Right kidney (tissue), 9 donors: ENCODE measurements around the gene LRRC37A2.
"Not testable (repeated sequence)": the region's sequence is repeated elsewhere in the genome, so short reads cannot be mapped to it uniquely, and the experiment has no call there.

Experiments used
- DNase-seq: peaks from one replicate; pipeline ENCODE4 v3.0.0-alpha.2; 2016
- long read RNA-seq, 8 donors: transcript quantifications; one replicate each; lab custom pipeline, GENCODE V29; 2026

LRRC37A2 gene
- long read RNA-seq, donor 1, transcript LRRC37A2-202 (6 exons, 3,082 nt), result major isoform, 5 of 25 reads
- long read RNA-seq, donor 1, partial matches to known transcripts, result 12 of 25 reads
- long read RNA-seq, donor 1, other reads (novel, unspliced or antisense), result 8 of 25 reads
- long read RNA-seq, donor 2, result 0 reads
- long read RNA-seq, donor 3, result 0 reads
- long read RNA-seq, donor 4, transcript LRRC37A2-202 (6 exons, 3,082 nt), result major isoform, 8 of 8 reads
- long read RNA-seq, donor 4, partial matches to known transcripts, result 0 of 8 reads
- long read RNA-seq, donor 4, other reads (novel, unspliced or antisense), result 0 of 8 reads
- long read RNA-seq, donor 5, partial matches to known transcripts, result 0 of 2 reads
- long read RNA-seq, donor 5, other reads (novel, unspliced or antisense), result 0 of 2 reads
- long read RNA-seq, donor 6, result 0 reads
- long read RNA-seq, donor 7, result 0 reads
- long read RNA-seq, donor 8, partial matches to known transcripts, result 0 of 7 reads
- long read RNA-seq, donor 8, other reads (novel, unspliced or antisense), result 5 of 7 reads

DNA sequence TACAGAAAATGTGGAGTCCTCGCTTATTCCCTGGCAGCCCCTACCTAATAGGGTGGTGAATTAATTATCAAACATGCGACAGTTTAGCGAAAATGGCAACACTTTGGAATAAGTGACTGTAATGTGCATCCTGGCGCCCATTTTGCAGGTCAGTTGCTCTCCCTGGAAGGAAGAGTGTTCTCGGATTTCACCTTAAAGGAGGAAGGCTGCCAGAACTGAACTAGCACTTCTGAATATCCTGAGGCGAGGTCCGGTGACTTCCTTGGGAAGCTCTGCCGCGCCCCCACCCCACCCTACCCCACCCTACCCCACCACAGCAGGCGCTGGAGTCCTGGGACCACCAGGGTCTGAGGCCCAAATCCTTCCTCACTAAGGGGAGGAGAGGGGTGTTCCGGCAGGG is at the start of gene LRRC37A2:
Gene LRRC37A2 (plus strand): TSS at position 301 of the 400 bp plus-strand sequence. CDS start 245 bp downstream, outside the sequence.
- DNase-seq, result not testable (repeated sequence)

DNA sequence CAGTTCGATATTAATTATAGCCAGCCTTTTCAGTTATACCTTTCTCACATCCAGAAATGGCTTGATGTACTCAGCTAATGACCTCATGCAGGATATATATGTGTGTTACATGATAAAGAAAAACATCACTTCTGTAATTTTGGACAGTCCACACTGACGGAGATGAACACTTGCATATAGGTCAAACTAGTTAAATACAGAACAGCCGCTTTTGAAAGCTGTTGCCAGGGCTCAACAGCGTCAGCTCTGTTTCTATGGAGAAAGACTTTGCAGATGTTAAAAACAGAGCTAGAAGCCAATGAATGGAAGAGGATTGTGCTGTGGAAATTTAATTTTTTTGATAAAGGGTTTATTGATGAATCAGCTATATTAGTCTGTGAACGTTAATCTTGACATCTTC is 44.6 kb upstream of the LRRC37A2 start:
- not testable (repeated sequence) for DNase-seq

DNA sequence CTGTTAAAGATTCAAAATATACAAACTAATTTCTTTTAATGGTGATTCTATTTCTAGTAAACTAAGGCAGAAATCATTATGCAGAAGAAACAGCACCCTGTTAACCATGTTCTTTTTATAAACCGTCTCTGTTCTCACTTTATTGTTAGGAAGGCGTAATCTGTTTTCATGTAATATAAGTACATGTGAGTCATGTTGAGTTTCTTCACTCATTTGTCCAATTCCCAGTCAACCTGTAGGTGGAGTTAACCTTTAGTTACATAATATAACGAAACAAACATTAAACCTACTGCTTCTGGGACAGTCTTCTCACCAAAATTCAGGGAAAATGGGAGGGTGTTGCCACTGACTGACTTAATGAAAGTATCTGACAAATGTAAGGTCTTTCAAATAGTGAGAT is 37.8 kb upstream of the LRRC37A2 start:
- not testable (repeated sequence) for DNase-seq

DNA sequence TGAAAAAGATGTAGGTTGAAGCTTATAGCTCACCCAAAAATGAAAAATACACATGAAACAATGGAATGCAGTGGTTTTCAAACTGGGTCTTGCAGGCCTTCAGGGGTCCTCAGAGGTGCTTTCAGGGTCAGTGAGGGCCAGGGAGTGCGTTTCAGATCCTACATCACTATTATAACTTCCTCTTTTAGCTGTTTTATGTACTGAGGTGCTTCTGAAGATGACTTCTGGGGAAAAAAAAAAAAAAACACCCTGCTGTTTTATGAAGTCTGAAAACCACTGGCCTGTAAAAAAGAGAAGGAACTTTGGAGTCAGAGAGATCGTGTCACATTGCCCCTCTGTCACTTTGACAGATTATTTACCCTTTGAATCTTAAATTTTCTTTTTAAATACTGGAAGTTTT is 36.7 kb upstream of the LRRC37A2 start:
- not testable (repeated sequence) for DNase-seq

DNA sequence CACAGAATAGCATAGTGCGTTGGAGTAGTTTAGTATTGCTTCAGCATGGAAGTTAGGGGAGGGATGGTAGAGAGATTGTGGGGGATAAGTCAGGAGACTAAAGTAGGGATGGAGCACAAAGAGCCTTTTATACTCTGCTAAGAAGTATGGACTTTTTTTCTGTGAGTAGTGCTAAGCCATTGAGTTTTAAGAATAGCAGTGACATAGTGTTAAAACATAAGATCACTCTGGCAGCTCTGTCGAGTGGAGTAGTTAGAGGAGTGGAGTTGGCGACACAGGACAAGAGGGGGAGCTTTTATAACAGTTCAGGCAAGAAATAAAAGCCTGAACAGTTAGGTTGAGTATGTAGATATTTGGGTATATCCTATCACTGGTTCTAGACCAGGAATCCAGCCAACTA is 33.4 kb upstream of the LRRC37A2 start:
- not testable (repeated sequence) for DNase-seq

DNA sequence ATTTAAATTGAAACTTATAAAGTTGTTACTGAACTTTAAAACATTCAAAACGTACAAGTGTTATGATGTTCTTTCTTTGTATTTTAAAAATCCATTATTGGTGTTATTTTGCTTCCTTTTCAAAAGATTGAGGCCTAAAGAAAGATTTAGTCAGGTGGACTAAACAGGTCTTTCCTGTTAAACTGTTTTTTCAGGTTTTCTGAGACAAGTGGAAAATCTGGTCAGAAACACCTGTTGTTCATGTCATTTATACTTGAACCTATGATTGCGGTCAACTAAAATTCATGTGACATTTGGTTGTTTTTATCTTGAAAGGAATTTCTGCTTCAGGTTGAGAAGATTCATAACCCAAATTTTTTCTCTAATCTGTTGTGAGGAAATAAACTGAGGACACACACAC is 31.0 kb upstream of the LRRC37A2 start:
- DNase-seq, result not testable (repeated sequence)

DNA sequence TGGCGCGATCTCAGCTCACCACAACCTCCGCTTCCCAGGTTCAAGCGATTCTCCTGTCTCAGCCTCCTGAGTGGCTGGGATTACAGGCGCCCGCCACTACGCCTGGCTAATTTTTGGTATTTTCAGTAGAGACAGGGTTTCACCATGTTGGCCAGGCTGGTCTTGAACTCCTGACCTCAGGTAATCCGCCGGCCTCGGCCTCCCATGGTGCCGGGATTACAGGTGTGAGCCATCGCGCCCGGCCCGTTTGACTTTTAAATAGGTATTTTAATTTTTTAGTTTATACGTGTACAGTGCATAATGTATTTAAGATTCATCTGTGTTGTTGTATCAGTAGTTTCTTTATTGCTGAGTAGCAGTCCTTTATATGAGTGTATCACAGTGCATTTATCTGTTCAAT is 20.2 kb upstream of the LRRC37A2 start:
- DNase-seq, result not testable (repeated sequence)

DNA sequence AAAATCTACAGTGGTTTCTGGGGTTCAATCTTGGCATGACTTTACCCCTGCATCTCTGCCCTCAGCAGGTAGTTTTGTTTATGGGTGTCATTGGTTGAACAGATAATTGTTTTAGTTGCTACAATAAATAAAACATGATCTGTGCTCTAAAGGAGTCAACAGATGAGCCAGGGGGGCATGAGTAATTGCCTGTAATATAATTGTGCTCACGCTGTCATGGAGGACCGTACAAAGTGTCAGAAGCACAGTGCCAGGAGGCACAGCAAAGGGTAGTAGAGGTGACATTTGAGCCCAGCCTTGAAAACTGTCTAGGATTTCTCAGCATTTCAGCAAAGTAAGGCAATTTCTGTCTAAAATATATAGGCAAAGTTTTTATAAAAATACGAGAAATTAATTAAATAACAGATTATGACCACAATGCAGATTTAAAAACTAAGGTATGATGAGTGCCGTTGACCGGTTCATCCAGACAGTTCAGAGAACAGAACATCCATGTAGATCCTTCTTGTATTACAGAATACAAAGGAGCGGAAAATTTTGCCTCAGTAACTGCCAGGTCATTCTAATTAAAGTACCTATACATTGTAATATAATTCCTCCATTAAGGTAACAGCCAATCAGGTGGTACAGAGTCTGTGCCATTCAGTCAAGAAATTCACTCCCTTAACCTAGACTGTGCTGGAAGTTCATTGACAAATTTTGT is 12.7 kb upstream of the LRRC37A2 start:
- DNase-seq, result peak; percentile 1

DNA sequence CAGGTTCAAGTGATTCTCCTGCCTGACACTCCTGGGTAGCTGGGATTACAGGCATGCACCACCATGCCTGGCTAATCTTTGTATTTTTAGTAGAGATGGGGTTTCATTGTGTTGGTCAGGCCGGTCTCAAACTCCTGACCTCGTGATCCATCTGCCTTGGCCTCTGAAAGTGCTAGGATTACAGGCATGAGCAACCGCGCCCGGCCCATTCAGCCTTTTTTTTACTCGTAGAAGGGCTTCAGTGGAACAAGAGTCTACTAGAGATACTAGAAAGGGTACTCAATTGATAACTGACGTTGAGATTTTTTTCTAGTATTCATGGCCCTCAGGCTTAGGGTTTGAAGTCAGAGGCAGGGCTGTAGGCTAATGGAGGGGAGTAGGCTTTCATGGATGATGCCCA is 6.4 kb upstream of the LRRC37A2 start:
- not testable (repeated sequence) for DNase-seq

DNA sequence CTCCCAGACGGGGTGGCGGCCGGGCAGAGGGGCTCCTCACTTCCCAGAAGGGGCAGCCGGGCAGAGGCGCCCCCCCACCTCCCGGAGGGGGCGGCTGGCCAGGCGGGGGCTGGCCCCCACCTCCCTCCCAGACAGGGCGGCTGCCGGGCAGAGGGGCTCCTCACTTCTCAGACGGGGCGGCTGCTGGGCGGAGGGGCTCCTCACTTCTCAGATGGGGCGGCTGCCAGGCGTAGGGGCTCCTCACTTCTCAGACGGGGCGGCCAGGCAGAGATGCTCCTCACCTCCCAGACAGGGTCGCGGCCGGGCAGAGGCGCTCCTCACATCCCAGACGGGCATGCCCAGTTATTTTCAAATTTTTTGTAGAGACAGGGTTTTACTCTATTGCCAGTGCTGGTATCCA is 22.4 kb downstream of the LRRC37A2 start:
- DNase-seq, result not testable (repeated sequence)

DNA sequence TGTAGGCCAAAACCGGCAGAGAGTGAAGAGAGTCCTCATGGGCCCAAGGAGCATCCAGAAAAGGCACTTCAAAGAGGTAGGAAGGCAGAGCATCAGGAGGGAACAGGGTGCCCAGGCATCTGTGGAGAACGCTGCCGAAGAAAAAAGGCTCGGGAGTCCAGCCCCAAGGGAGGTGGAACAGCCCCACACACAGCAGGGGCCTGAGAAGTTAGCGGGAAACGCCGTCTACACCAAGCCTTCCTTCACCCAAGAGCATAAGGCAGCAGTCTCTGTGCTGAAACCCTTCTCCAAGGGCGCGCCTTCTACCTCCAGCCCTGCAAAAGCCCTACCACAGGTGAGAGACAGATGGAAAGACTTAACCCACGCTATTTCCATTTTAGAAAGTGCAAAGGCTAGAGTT is 36.3 kb downstream of the LRRC37A2 start:
- DNase-seq, result not testable (repeated sequence)

DNA sequence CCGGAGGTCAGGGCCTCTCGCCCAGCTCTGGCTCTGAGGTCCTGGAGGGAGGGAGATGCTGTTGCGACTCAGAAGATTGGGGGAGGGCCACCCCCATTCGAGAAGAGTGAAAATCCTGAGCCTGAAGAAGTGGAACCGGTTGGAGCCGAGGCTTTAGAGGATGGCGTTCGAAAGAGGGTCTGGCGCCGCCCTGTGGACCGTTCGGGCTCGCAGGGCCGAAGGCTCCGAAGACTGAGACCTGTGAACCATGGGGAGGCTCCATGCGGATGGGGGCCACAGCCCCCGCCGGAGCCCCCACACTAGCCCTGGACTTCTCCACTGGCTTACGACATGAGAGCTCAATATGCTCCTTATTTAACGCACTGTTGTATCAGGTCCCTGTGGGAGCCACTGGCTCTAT is 46.9 kb downstream of the LRRC37A2 start:
- DNase-seq, result not testable (repeated sequence)

DNA sequence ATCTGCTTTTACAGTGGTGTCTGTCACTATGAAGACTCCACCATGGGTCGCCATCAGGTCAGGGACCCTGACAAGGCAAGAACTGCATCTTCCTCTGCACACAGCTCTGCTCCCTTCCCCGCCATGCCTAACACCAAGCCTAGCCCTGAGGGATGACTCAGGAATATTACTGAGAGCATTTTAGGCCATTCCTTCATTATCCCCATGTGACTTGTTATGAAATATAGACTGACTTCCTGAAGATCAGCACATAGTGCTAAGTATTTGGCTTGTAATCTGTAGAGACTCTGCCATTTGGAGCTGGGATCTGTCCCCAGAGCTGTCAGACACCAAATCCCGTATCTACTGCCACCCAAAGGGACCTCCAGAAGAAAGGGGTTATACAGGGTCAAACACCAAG is 47.8 kb downstream of the LRRC37A2 start:
- not testable (repeated sequence) for DNase-seq

DNA sequence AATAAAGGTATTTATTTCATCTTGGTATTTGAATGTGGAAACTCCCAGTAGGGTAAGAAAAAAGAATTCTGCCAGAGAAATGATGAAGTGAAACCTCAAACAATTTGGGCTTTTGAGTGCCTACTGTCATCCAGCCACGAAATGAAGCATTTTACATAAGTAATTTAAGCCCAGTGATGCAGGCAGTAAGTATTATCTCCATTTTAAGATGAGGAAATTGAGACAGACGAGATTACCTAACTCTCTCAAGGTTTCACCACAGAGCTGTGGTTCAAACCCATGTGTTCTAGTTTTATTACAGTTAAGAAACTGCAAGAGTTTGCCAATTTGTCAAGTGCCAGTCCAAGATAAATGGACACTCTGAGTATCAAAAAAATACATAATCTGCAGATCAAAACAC is 54.0 kb downstream of the LRRC37A2 start:
- DNase-seq, result not testable (repeated sequence)

DNA sequence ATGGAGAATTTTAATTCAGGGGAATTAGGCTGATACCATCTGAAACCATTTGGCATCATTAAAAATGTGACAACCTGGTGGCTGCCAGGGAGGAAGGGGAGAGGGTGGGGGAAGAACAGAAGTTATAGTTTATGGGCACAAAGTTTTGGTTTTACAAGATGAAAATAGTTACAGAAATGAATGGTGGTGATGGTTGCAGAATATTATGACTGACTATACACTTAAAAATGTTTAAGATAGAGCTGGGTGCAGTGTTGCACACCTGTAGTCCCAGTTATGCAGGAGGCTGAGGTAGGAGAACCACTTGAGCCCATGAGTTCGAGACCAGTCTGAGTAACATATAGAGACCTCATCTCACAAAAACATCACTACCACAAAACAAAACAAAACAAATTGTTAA is 54.7 kb downstream of the LRRC37A2 start:
- not testable (repeated sequence) for DNase-seq

DNA sequence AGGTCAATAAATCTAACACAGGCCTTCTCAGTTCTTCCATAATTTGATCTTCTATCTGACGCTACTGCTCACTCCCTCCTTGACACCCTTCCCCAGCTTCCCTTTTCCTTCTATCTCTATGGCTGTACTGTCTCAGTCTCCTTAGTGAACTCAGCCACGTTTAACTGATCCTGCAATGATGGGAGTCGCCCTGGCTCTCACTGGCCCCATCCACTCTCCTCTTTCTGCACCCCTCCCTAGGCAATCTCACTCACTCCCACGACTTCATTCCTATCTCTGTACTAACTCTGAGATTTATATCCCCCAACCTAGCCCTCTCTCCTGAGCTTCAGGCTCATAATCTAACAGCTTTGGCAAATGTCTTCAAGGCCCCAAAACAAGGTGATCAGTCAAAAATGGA is 59.5 kb downstream of the LRRC37A2 start:
- DNase-seq, result not testable (repeated sequence)

DNA sequence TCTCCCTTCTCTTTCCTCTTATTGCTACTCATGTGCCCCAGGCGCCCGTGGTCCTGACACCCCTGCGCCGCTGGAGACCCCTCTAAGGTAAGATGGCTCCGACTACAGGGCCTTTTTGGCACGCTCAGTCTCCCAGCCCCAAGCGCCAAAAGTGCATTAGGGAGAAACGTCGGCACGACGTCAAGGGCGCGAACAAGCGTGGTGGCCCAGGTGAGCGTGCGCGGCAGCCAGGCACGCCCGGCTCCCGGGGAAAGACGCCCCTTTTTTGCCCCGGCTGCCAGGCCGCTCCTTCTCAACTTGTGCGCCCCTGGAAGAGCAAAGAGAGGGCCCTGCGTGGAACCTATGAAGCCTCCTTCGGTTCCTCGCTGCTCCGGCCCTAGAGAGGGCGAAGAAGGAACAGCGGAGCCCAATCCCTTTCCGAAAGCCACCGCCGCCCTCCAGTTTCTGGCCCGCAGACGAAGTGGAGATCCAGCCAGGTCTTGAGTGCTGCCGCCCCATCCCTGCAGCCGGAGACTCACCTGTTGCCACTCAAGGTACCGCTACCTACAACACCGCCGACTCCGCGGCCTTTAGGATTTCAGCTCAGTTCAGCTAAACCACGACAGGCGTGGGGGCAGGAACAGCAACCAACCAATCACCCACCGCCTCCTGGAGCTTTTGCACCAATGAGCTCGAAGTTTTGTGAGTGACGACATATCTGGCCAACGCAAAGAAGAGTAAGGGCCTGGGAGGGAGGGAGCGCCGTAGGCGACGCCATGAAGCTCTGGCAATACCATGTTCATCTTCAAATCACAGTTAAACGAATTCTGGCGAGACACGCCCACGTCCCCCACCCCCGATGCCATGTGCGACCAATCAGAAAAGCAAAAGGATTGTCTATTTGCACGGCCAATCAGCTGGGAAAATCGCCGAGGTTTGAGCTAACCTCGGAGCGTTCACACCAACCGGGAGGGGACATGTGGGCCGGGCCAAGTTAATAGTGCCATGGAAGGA is 67.1 kb downstream of the LRRC37A2 start, which contains the start of gene ARL17A:
Gene ARL17A (minus strand): TSS at position 609 of the 993 bp plus-strand sequence. CDS start 3,369 bp downstream, outside the sequence.
- DNase-seq, result not testable (repeated sequence)

DNA sequence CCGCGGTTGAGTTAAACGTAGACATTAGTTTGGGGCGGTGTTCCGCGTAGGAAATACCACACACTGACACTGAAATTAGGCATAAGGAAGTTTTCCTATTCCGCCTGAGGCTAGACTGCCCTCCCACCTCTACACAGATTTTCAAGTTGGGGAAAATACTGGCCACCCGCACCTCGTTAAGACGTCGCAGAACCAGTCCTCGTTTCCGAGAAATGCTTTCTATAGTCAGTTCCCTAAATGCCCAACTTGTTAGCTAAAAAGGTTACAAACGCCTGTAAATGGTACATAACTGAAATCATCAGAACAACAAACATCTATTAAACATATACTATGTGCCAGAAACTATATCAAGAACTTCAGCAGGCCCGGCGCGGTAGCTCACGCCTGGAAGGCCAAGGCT is 67.8 kb downstream of the LRRC37A2 start:
- DNase-seq, result not testable (repeated sequence)

DNA sequence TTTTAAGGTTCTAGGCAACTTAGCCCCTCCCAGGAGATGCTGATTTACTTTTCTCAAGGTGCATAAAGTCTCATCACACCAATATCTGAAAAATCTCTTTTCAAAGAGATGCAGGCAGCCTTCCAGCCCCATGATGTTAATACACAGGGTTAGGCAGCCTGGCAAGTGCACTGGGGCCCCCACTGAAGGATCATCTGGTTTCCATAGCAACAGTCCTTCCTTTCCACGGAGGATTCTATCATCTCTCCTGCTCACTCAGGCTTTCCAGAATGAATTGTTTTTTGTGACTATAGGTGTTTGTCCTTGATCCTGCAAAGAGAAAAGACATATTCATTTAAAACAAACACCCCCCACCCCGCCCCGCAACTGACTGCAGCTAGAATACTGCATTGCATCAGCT is 73.2 kb downstream of the LRRC37A2 start:
- DNase-seq, result not testable (repeated sequence)

DNA sequence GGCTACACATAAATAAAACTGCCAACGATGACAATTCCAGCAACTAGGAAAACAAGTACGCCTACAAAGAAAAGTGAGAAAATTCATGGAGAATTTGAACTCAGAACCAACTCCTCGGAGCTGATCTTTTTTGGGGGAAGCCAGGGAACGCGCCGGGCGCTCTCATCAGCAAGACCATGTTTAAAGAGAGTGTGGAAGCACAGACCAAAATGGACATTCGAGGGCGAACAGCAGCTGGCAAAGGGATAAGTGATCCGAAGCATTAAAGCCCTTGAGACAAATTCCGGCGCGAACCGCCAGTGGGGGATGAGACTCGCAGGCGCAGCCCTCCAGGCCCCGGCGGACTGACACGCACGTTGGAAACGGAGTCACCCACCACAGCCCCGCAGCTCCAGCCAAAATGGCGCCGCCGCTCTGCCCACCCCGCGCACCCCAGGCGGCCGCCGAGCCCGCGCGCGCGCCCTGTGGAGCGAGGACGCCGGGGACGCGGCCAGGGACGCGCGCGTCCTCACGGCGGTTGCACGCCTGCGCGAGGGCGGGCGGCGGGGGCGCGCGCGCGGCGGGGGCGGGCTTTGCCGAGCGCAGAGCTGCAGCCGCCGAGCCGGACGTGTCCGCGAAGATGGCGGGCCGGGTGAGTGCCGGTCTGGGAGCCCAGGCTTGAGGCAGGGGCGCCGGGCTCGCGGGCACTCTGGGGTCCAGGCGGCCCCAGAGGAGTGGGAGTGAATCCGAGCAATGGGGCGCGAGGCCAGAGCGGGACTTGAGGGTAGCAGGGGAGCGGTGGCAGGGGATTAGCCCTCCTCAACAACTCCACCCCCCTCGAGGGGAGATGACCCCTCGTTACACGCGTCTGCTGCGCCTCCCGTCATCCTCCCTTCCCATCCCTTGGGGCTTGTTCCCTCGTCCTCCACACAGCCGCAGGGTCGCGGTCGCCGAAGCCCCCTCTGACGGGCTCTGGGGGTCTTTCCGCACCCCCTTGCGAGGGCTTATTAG is 78.2 kb downstream of the LRRC37A2 start, which contains the start of gene NSF:
Gene NSF (plus strand): TSS at position 513 of the 990 bp plus-strand sequence. CDS start 107 bp downstream, at position 620.
- DNase-seq, result not testable (repeated sequence)
